Activated T-helper 1 cell treated with Interleukin-2 at 50 U/mL for 16 hours (primary cell): Measurements from ENCODE around the gene STAG1.
"Not testable (repeated sequence)": the region's sequence is repeated elsewhere in the genome, so short reads cannot be mapped to it uniquely, and the experiment has no call there.

ENCODE experiments used
- DNase-seq: peaks from one replicate; pipeline ENCODE4 v3.0.0-alpha.2; 2020; ENCODE audit warnings: low read depth

The STAG1 gene

GRCh38 chr3:136645915-136646314 lies 106.3 kb downstream of the STAG1 start:
- DNase-seq = no peak

GRCh38 chr3:136644212-136644611 lies 108.0 kb downstream of the STAG1 start:
- no peak for DNase-seq

DNA sequence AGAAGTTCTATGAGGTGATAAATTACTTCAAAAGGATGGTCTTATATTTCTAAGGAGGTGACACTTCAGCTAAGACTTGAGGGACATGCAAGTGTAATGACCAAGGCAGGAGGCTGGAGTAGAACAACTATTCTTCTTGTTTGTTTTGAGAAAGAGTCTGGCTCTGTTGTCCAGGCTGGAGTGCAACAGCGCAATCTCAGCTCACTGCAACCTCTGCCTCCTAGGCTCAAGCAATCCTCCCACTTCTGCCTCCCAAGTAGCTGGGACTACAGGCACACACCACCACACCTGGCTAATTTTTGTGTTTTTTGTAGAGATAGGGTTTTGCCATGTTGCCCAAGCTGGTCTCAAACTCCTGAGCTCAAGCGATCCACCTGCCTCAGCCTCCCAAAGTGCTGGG lies 108.8 kb downstream of the STAG1 start:
- not testable (repeated sequence) for DNase-seq

DNA sequence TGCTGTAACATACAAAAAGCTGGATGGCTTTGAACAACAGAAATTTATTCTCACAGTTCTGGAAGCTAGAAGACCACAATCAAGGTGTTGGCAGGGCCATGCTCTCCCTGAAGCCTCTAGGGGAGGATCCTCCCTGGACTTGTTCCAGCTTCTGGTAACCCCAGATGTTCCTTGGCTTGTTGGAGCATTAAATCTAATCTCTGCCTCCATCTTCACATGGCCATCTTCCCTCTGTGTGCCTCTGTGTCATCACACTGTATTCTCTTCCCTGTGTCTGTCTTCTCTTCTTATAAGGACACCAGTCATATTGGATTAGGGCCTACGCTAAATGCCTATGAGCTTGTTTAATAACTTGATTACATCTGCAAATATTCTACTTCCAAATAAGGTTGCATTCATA lies 109.5 kb downstream of the STAG1 start:
- no peak for DNase-seq

DNA sequence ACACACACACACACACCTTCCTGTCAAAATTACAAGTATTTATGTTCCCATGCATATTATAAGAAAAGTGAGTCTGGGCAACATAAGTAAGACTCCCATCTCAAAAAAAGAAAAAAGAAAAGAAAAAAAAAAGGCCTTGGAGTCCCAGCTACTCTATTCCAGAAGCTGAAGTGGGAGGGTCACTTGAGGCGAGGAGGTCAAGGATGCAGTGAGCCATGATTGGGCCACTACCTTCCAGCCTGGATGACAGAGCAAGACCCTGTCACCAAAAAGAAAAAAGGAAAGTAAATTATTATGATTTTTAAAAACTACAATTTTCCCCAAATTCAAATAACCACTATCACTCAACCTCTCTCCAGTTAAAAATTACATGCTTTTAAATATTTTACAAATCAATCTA lies 113.1 kb downstream of the STAG1 start:
- DNase-seq = no peak

DNA sequence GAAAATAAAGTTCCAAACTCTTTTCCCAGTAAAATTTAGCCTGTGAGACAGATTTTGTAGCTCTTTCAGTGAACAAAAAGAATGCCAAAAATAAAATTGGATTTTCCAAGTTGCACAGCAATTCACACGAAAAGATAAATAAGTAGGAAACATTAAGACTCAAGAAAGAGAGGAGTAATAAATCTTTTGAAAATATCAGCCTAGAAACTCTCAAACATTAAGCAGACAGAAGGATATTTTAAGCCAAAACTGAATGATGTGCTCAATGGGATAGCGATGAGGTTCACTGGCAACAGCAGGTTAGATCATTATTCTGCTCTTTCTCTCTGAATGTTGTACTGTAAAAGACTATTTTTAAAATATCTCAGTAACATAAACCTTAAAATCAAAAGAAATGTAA lies 115.0 kb downstream of the STAG1 start:
- no peak for DNase-seq

DNA sequence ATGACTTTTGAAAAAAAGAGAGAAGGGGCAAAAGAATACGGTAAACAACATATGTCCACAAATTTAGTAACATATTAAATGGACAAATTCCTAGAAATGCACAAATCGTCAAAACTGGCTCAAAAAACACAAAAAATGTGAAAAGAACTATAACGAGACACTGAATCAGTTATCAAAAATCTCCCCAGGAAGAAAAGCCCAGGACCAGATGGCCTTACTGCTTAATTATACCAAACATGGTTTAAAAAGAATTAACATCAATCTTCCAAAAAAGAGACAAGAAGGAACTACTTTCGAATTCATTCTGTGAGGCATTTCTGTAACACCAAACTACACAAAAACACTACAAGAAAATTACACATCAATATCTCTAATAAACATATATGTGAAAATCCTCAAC lies 117.4 kb downstream of the STAG1 start:
- no peak for DNase-seq

- no peak for DNase-seq
Observed at GRCh38 chr3:136632625-136633081, 119.5 kb downstream of the STAG1 start.

GRCh38 chr3:136631424-136631823 lies 120.8 kb downstream of the STAG1 start:
- no peak for DNase-seq

DNA sequence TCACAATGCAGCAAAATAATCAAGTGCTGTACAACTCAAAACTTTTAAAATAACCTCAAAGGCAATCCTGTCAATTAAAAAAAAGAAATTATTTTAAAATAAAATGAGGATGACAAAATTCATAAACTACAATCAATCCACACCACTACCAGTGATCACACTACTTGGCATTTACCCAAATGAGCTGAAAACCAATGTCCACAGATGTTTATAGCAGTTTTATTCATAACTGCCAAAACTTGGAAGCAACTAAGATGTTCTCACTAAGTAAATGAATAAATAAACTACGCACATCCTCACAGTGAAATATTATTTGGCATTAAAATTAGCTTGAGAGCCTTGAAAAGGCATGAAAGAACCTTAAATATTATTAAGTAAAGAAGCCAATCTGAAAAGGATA lies 121.3 kb downstream of the STAG1 start:
- DNase-seq = no peak

GRCh38 chr3:136626493-136626892 lies 125.7 kb downstream of the STAG1 start:
- DNase-seq = no peak

GRCh38 chr3:136624894-136625815 lies 127.0 kb downstream of the STAG1 start:
- no peak for DNase-seq

DNA sequence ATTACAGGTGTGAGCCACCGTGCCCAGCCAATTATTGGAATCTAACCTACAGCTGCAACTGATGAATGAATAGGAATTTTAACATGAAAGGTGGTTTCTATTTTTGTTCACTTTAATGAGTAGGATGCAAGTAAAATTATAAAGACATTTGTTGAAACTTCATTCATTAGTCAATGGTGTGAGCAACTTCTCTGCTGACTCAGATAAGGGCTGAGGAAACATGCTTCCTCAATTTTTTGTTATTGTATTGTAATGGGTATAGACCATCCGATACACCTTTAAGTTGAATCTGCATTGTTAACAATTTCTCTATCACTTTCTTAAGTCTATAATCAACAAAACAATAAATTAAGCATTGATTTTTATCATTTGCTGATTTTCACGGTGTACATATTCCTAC lies 127.8 kb downstream of the STAG1 start:
- no peak for DNase-seq

- no peak for DNase-seq
Observed at GRCh38 chr3:136621628-136622027, 130.6 kb downstream of the STAG1 start.

- no peak for DNase-seq
Observed at GRCh38 chr3:136620436-136620835, 131.7 kb downstream of the STAG1 start.

GRCh38 chr3:136617969-136618525 lies 134.1 kb downstream of the STAG1 start:
- not testable (repeated sequence) for DNase-seq

GRCh38 chr3:136617198-136617597 lies 135.0 kb downstream of the STAG1 start:
- no peak for DNase-seq

- DNase-seq = no peak
Observed at GRCh38 chr3:136612512-136612911, 139.7 kb downstream of the STAG1 start.

GRCh38 chr3:136606990-136607389 lies 145.2 kb downstream of the STAG1 start:
- no peak for DNase-seq

GRCh38 chr3:136606216-136606615 lies 146.0 kb downstream of the STAG1 start:
- DNase-seq = not testable (repeated sequence)

DNA sequence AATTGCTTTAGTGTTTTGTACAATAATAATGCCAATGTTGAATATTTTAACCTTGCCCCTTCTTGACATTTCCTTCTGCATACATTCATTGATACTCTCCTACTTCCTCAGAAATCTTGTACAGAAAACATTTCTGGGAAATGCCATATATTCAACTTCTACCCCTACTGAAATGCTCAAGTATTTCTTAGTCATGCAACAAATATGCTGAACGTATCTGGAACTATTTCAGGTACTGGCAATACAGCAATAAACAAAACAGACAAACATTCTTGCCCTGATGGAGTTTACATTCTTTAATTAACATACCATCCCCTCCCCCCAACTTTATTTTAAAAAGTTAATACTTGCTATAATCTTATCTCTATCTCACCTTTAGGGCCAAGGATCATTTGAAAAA lies 147.2 kb downstream of the STAG1 start:
- DNase-seq = no peak

DNA sequence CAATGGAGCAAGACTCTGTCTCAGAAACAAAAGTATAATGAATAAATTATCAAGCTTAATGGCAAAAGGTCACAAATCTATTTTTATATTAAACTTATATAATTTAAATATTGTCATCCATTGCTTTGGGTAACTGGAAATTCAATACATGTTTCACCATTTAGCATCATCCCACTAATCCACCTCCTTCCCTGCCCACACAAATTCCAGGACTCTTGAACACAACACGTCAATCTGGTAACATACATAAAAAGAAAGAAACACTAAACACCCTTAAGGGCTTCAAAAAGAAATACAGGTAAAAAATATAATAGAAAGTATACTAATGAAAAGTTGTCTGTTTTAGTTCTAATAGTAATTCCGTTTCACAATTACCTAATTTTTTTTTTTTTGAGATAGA lies 149.4 kb downstream of the STAG1 start:
- no peak for DNase-seq

DNA sequence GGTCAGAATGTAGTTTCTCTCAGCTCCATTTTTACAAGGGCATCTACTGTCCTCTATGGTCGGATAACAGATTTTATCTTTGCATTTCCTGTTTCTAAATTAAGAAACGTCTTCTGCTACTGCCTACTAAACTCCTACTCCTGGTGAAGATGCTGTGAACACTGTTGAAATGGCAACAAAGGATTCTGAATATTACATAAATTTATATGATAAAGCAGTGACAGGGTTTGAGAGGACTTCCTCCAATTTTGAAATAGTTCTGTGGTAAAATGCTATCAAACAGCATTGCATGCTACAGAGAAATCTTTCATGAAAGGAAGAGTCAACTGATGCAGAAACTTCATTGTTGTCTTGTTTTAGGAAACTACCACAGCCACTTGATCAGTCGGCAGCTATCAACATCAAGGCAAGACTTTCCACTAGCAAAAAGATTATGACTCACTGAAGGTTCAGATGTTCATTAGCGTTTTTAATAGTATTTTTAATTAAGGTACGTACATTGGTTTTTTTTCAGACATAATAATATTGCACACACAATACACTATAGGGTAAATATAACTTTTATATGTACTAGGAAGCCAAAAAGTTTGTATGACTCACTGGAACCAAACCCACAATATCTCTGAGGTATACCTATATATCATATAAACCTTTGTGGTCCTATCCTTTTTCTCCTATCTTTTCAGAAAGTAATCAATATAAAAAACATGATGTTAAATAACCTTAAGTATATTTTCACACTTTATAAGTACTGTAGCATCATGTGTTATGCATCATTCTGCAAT lies 156.1 kb downstream of the STAG1 start:
- DNase-seq = no peak
